ENCODE data around the gene MPRIP.

- TF ChIP-seq REST (IDR thresholded peaks at IDR 0.05; ENCODE audit: low read depth) (no peak), RAD21 (IDR thresholded peaks at IDR 0.05; ENCODE audit: low read depth) (no peak)
Observed at GRCh38 chr17:17109256-17109655, 67.0 kb downstream of the MPRIP start.

Data from Ishikawa (cell line).